Activated T-helper 1 cell treated with Interleukin-2 at 50 U/mL for 16 hours (primary cell): Measurements from ENCODE around the gene BLTP3B.
A peak's percentile ranks its signal among the peaks of the same experiment; 100 is the strongest.

ENCODE experiments used
- DNase-seq: peaks from one replicate; pipeline ENCODE4 v3.0.0-alpha.2; 2020; ENCODE audit warnings: low read depth

The BLTP3B gene

GRCh38 chr12:100159391-100160104, 16.9 kb upstream of the BLTP3B start:
- DNase-seq, result no peak

- no peak for DNase-seq
These were observed 15.9 kb upstream of the BLTP3B start for GRCh38 chr12:100158535-100158934.

GRCh38 chr12:100157427-100157821, 14.8 kb upstream of the BLTP3B start:
- no peak for DNase-seq

- no peak for DNase-seq
These were observed 14.2 kb upstream of the BLTP3B start for GRCh38 chr12:100156731-100157426.

GRCh38 chr12:100154474-100155247, 12.0 kb upstream of the BLTP3B start:
- DNase-seq, result peak; percentile 48

- DNase-seq, result no peak
These were observed 10.5 kb upstream of the BLTP3B start for GRCh38 chr12:100153131-100153530.

GRCh38 chr12:100151769-100152168, 9.1 kb upstream of the BLTP3B start:
- DNase-seq, result no peak

GRCh38 chr12:100146252-100146651, 3.6 kb upstream of the BLTP3B start:
- no peak for DNase-seq

- no peak for DNase-seq
These were observed 3.0 kb upstream of the BLTP3B start for GRCh38 chr12:100145643-100146042.

- peak; percentile 16 for DNase-seq
These were observed 450 bp downstream of the BLTP3B start for GRCh38 chr12:100141998-100142850.

- DNase-seq, result no peak
These were observed 1.0 kb downstream of the BLTP3B start for GRCh38 chr12:100141666-100141997.

- no peak for DNase-seq
These were observed 3.9 kb downstream of the BLTP3B start for GRCh38 chr12:100138803-100139098.

- no peak for DNase-seq
These were observed 4.4 kb downstream of the BLTP3B start for GRCh38 chr12:100138048-100138802.

GRCh38 chr12:100133200-100133599, 9.5 kb downstream of the BLTP3B start:
- DNase-seq, result no peak

GRCh38 chr12:100128512-100128908, 14.2 kb downstream of the BLTP3B start:
- no peak for DNase-seq

GRCh38 chr12:100127766-100128511, 14.7 kb downstream of the BLTP3B start:
- no peak for DNase-seq

GRCh38 chr12:100123316-100124095, 19.2 kb downstream of the BLTP3B start:
- DNase-seq, result no peak

- no peak for DNase-seq
These were observed 22.3 kb downstream of the BLTP3B start for GRCh38 chr12:100120355-100120754.

- DNase-seq, result no peak
These were observed 27.4 kb downstream of the BLTP3B start for GRCh38 chr12:100115291-100115690.

- DNase-seq, result no peak
These were observed 28.1 kb downstream of the BLTP3B start for GRCh38 chr12:100114574-100114973.
